Suprapubic skin (tissue), 3 donors: ENCODE measurements around the gene CALB2.

Source experiments
- POLR2A ChIP-seq, 2 donors: fragments of 450-650 bp; IDR thresholded peaks; one replicate each; pipeline ENCODE4 v1.6.1; 2017; ENCODE audit warnings: antibody characterized with exemption in 2 of 2, mild to moderate bottlenecking in 2 of 2, moderate library complexity in 2 of 2
- TF ChIP-seq, protein P1 (sequence below), 2 donors: fragments of 200-600 bp in 1 of 2; fragments of 450-650 bp in 1 of 2; sonication (generic) in 1 of 2; IDR thresholded peaks; one replicate each; pipeline ENCODE4 v1.5.1; 2016 to 2019; ENCODE audit warnings: antibody characterized with exemption in 2 of 2, mild to moderate bottlenecking in 1 of 2, moderate library complexity in 1 of 2

GRCh38 chr16:71371237-71371636 is 12.7 kb downstream of the CALB2 start:
- TF ChIP-seq POLR2A (IDR thresholded peaks at IDR 0.05), result no peak
- TF ChIP-seq, protein P1, sequence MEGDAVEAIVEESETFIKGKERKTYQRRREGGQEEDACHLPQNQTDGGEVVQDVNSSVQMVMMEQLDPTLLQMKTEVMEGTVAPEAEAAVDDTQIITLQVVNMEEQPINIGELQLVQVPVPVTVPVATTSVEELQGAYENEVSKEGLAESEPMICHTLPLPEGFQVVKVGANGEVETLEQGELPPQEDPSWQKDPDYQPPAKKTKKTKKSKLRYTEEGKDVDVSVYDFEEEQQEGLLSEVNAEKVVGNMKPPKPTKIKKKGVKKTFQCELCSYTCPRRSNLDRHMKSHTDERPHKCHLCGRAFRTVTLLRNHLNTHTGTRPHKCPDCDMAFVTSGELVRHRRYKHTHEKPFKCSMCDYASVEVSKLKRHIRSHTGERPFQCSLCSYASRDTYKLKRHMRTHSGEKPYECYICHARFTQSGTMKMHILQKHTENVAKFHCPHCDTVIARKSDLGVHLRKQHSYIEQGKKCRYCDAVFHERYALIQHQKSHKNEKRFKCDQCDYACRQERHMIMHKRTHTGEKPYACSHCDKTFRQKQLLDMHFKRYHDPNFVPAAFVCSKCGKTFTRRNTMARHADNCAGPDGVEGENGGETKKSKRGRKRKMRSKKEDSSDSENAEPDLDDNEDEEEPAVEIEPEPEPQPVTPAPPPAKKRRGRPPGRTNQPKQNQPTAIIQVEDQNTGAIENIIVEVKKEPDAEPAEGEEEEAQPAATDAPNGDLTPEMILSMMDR (IDR thresholded peaks at IDR 0.05), result no peak
